Gastrocnemius medialis (tissue), 4 donors: ENCODE results near the gene SFSWAP. TPM values are rescaled to one million over a fixed set of nuclear protein-coding genes. Genes with fewer than 3 reads are reported as not detected.

Experiments used
- ATAC-seq, 2 donors: fragments of 150-250 bp; one replicate each; pipeline ENCODE4 v1.9.1; 2016
- DNase-seq, 2 donors: peaks; one replicate each; pipeline ENCODE4 v3.0.0-alpha.2; 2019
- H3K27ac ChIP-seq, 4 donors: fragments of 200-600 bp; sonication (generic); 1 replicate in 1 of 4; 2 replicates in 3 of 4; pipeline ENCODE4 v1.5.1; 2016 to 2018; ENCODE audit warnings: mild to moderate bottlenecking in 2 of 4, moderate library complexity in 1 of 4
- H3K27me3 ChIP-seq, 3 donors: fragments of 200-600 bp; sonication (generic) in 2 of 3; 1 replicate in 1 of 3; 2 replicates in 2 of 3; pipeline versions ENCODE4 v1.5.1 to v1.6.0; 2016 to 2019; ENCODE audit warnings: mild to moderate bottlenecking in 1 of 3, moderate library complexity in 1 of 3
- H3K36me3 ChIP-seq, 2 donors: fragments of 200-600 bp; sonication (generic) in 1 of 2; one replicate each; pipeline ENCODE4 v1.5.1; 2017 to 2018
- H3K4me1 ChIP-seq, 2 donors: fragments of 200-600 bp; sonication (generic) in 1 of 2; one replicate each; pipeline ENCODE4 v1.5.1; 2016 to 2017; ENCODE audit warnings: mild to moderate bottlenecking in 2 of 2
- H3K4me3 ChIP-seq, 4 donors: fragments of 200-600 bp; sonication (generic) in 3 of 4; 1 replicate in 1 of 4; 2 replicates in 3 of 4; pipeline ENCODE4 v1.5.1; 2016 to 2019; ENCODE audit warnings: mild to moderate bottlenecking in 2 of 4
- H3K9me3 ChIP-seq, 3 donors: fragments of 200-600 bp; sonication (generic) in 2 of 3; 1 replicate in 1 of 3; 2 replicates in 2 of 3; pipeline ENCODE4 v1.5.1; 2016 to 2019
- POLR2A ChIP-seq, 2 donors: fragments of 450-650 bp; IDR thresholded peaks; one replicate each; pipeline ENCODE4 v1.6.1; 2017; ENCODE audit warnings: antibody characterized with exemption in 2 of 2, mild to moderate bottlenecking in 2 of 2, moderate library complexity in 2 of 2
- in situ Hi-C, 4 donors: fragments of 200-750 bp; cut with MboI; loops; one replicate each; pipeline versions ENCODE4 v1.15.0 to v1.8.0; 2017; ENCODE audit warnings: low sequenced_read_pairs in 4 of 4
- intact Hi-C: fragments of 100-400 bp; cut with DNase I; formaldehyde crosslinking; loops from one replicate; pipeline ENCODE4 v1.15.1; 2023; ENCODE audit warnings: low total_unique reads
- total RNA-seq, 4 donors: library from RNA; depleted of rRNA; stranded (reverse); fragments of >200 nt; gene quantifications; one replicate each; pipeline versions ENCODE4 v1.1.0 to v1.2.3, GENCODE V29; 2016
- TF ChIP-seq, protein P1 (sequence below), 5 experiments: fragments of 450-650 bp in 3 of 5; fragments of 200-600 bp in 2 of 5; sonication (generic) in 2 of 5; IDR thresholded peaks in 4 of 5; conservative IDR thresholded peaks in 1 of 5; 1 replicate in 4 of 5; 2 replicates in 1 of 5; pipeline ENCODE4 v1.5.1; 2016 to 2019; ENCODE audit warnings: antibody characterized with exemption in 5 of 5, mild to moderate bottlenecking in 3 of 5, moderate library complexity in 3 of 5

The SFSWAP gene
- total RNA-seq, 4 donors from 2014 or later, result 18.0 to 29.7 (median 25.4) TPM

DNA sequence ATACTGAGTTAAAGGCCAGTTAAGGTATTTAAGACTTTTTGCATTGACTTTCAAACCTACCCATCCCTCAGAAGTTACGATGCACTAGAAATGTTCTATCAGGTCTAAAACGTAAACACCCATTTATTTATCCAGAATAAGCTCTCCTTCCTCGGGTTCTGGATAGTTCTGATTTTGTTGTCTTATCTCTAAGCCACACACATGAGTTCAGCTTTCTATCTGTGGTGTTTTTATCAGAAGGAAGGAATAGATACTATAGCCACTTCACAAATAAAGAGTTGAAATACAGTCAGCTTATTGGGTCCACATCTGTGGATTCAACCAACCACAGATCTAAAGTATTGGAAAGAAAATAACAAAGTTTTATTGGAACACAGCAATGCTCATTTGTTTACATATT, 5.4 kb downstream of the SFSWAP start:
- in situ Hi-C loops, result no loop called here

DNA sequence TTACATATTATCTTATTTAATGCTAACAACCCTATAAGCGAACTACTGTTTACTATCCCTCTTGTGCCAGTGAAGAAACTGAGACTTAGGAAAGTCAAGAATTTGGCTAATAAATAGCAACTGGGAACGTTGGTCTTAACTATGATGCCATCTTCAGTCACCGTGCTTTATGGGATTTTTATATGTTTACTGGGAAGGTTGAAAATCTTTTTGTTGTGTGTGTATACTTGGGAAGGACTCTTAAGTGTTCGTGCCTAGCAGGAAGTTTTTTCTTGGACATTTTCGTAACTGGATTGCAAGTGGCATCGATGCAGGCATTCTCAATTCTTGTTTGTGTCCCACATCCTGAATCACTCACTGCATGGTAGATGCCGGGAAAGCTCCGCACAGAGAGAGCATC, 9.4 kb downstream of the SFSWAP start:
- in situ Hi-C loops, result no loop called here
- no peak for ATAC-seq

More for the DNA sequence above, 5.4 kb downstream of the SFSWAP start:
- DNase-seq (no peak), ATAC-seq (no peak)
- intact Hi-C loops, result no loop called here
- H3K36me3 ChIP-seq, result peaks cover 5 to 78% of the 10 kb centered on the region in 2 donors
- H3K4me1 ChIP-seq, result peaks cover 18 to 19% of the 10 kb centered on the region in 2 donors
- no peaks in the 10 kb centered on the region for H3K27me3 ChIP-seq
- no peaks in the 10 kb centered on the region for H3K9me3 ChIP-seq
- no peak overlapping the region for H3K4me3 ChIP-seq
- H3K27ac ChIP-seq, result no peak overlapping the region
- TF ChIP-seq, protein P1, sequence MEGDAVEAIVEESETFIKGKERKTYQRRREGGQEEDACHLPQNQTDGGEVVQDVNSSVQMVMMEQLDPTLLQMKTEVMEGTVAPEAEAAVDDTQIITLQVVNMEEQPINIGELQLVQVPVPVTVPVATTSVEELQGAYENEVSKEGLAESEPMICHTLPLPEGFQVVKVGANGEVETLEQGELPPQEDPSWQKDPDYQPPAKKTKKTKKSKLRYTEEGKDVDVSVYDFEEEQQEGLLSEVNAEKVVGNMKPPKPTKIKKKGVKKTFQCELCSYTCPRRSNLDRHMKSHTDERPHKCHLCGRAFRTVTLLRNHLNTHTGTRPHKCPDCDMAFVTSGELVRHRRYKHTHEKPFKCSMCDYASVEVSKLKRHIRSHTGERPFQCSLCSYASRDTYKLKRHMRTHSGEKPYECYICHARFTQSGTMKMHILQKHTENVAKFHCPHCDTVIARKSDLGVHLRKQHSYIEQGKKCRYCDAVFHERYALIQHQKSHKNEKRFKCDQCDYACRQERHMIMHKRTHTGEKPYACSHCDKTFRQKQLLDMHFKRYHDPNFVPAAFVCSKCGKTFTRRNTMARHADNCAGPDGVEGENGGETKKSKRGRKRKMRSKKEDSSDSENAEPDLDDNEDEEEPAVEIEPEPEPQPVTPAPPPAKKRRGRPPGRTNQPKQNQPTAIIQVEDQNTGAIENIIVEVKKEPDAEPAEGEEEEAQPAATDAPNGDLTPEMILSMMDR (IDR thresholded peaks at IDR 0.05 in 4 of 5, conservative IDR thresholded peaks at IDR 0.05 in 1 of 5), result no peak
- TF ChIP-seq POLR2A (IDR thresholded peaks at IDR 0.05), result no peak

DNA sequence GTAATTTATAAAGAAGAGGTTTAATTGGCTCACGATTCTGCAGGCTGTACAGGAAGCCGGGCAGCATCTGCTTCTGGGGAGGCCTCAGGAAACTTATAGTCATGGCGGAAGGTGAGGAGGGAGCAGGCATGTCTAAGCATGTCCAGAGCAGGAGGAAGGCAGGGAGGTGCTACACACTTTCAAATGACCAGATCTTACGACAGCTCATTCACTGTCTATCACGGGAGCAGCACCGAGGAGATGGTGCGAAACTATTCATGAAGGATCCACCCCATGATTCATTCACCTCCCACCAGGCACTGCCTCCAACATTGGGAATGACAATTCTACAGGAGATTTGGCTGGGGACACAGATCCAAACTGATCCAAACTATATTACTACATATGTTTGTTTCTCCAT, 10.0 kb downstream of the SFSWAP start:
- TF ChIP-seq, protein P1 (IDR thresholded peaks at IDR 0.05 in 4 of 5, conservative IDR thresholded peaks at IDR 0.05 in 1 of 5), result no peak
- TF ChIP-seq POLR2A (IDR thresholded peaks at IDR 0.05), result no peak
- ATAC-seq (no peak), DNase-seq (no peak)
- peaks cover 3 to 71% of the 10 kb centered on the region in 2 donors for H3K36me3 ChIP-seq
- no peak overlapping the region for H3K4me3 ChIP-seq
- H3K9me3 ChIP-seq, result no peaks in the 10 kb centered on the region
- no peak overlapping the region for H3K27ac ChIP-seq
- intact Hi-C loops, result no loop called here
- no peaks in the 10 kb centered on the region for H3K4me1 ChIP-seq
- no peaks in the 10 kb centered on the region for H3K27me3 ChIP-seq
- in situ Hi-C loops, result no loop called here

More for the DNA sequence above, 9.4 kb downstream of the SFSWAP start:
- H3K4me3 ChIP-seq, result no peak overlapping the region
- no peaks in the 10 kb centered on the region for H3K27me3 ChIP-seq
- no peaks in the 10 kb centered on the region for H3K9me3 ChIP-seq
- TF ChIP-seq, protein P1 (IDR thresholded peaks at IDR 0.05 in 4 of 5, conservative IDR thresholded peaks at IDR 0.05 in 1 of 5), result no peak
- no peak for TF ChIP-seq POLR2A (IDR thresholded peaks at IDR 0.05)
- peaks cover 3 to 78% of the 10 kb centered on the region in 2 donors for H3K36me3 ChIP-seq
- no peak overlapping the region for H3K27ac ChIP-seq
- intact Hi-C loops, result no loop called here
- no peaks in the 10 kb centered on the region for H3K4me1 ChIP-seq
- no peak for DNase-seq

DNA sequence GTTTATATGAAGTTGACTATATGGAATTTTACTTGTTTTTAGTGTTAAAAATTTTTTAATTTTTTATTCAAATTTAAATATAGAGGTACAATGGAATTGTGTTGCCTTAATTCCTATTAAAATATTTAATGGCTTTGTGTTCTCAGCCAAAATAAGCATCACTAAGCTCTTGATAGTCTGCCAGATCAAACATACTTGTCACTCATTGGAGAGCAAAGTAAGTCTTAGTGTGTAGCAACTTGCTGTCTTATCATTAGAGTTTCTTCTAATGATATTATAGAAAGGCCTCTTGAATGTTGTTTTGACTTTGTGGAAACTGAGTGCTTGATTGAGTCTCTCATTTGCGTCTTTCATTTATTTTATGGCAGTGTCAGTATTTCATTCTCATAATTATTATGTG, 10.7 kb downstream of the SFSWAP start:
- Histone ChIP-seq H3K4me3 (no peak overlapping the region), H3K27ac (no peak overlapping the region), H3K27me3 (no peaks in the 10 kb centered on the region), H3K9me3 (no peaks in the 10 kb centered on the region), H3K4me1 (no peaks in the 10 kb centered on the region), H3K36me3 (peaks cover 3 to 68% of the 10 kb centered on the region in 2 donors)
- ATAC-seq, result no peak
- in situ Hi-C loops, result no loop called here
- DNase-seq, result no peak
- TF ChIP-seq, protein P1 (IDR thresholded peaks at IDR 0.05 in 4 of 5, conservative IDR thresholded peaks at IDR 0.05 in 1 of 5), result no peak
- no peak for TF ChIP-seq POLR2A (IDR thresholded peaks at IDR 0.05)
- intact Hi-C loops, result no loop called here

DNA sequence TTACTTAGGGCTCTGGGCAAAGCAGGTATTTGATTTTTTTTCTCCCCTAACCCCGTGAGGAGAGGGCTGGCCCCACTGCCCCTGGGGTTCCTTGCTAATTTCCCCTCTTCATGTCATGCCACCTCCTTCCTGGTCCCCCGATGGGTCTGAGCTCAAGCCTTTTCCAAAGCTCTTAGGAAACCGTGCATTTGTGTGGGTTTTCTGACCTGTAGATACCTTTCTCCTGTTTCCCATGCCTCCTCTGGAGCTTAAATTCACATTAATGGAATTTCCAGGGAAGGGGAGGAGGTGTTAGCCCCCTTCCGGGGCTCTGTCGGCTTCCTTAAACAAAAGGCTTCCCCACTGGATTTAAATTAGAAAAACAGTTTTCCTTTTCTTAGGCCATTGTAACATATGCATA, 12.6 kb downstream of the SFSWAP start:
- Histone ChIP-seq H3K36me3 (peaks cover 3 to 68% of the 10 kb centered on the region in 2 donors), H3K4me1 (no peaks in the 10 kb centered on the region), H3K27me3 (no peaks in the 10 kb centered on the region), H3K9me3 (no peaks in the 10 kb centered on the region), H3K4me3 (no peak overlapping the region), H3K27ac (no peak overlapping the region)
- ATAC-seq, result no peak
- no peak for DNase-seq
- TF ChIP-seq, protein P1 (IDR thresholded peaks at IDR 0.05 in 4 of 5, conservative IDR thresholded peaks at IDR 0.05 in 1 of 5), result no peak
- TF ChIP-seq POLR2A (IDR thresholded peaks at IDR 0.05), result no peak
- in situ Hi-C loops, result no loop called here
- intact Hi-C loops, result no loop called here
